HG03025 (cell line): ENCODE data around the gene PAN3.
"Not testable (repeated sequence)": the region's sequence is repeated elsewhere in the genome, so short reads cannot be mapped to it uniquely, and the experiment has no call there.

Experiments
- ATAC-seq: cut with Tn5 transposase; IDR thresholded peaks from one replicate; pipeline ENCODE4 v1.9.1; 2021; ENCODE audit warnings: mild to moderate bottlenecking, moderate library complexity; ENCODE audit not compliant: unreplicated experiment, low FRiP score

Gene PAN3

GRCh38 chr13:28138012-28138755, at the start of gene PAN3:
TSS of gene PAN3 (plus strand) at chr13:28138545. CDS start at chr13:28138658, 113 bp downstream.
- peak; percentile 58 for ATAC-seq

GRCh38 chr13:28089065-28089464, 49.3 kb upstream of the PAN3 start:
- ATAC-seq, result no peak

GRCh38 chr13:28092431-28092830, 45.9 kb upstream of the PAN3 start:
- no peak for ATAC-seq

- ATAC-seq, result no peak
Observed at GRCh38 chr13:28093881-28094280, 44.5 kb upstream of the PAN3 start.

GRCh38 chr13:28094306-28094705, 44.0 kb upstream of the PAN3 start:
- ATAC-seq, result no peak

- no peak for ATAC-seq
Observed at GRCh38 chr13:28097503-28097902, 40.8 kb upstream of the PAN3 start.

GRCh38 chr13:28099396-28100149, 38.8 kb upstream of the PAN3 start:
- no peak for ATAC-seq

- no peak for ATAC-seq
Observed at GRCh38 chr13:28100150-28101121, 37.9 kb upstream of the PAN3 start, which contains the start of gene FLT3. TSS of gene FLT3 (minus strand) at chr13:28100576. CDS start at chr13:28100510, 66 bp downstream.

- ATAC-seq, result not testable (repeated sequence)
Observed at GRCh38 chr13:28101886-28102285, 36.5 kb upstream of the PAN3 start.

GRCh38 chr13:28106976-28107375, 31.4 kb upstream of the PAN3 start:
- no peak for ATAC-seq

- ATAC-seq, result no peak
Observed at GRCh38 chr13:28110414-28110813, 27.9 kb upstream of the PAN3 start.

GRCh38 chr13:28116736-28117135, 21.6 kb upstream of the PAN3 start:
- ATAC-seq, result no peak

- ATAC-seq, result no peak
Observed at GRCh38 chr13:28117689-28118377, 20.5 kb upstream of the PAN3 start.

- ATAC-seq, result no peak
Observed at GRCh38 chr13:28120317-28120716, 18.0 kb upstream of the PAN3 start.

GRCh38 chr13:28121224-28121623, 17.1 kb upstream of the PAN3 start:
- no peak for ATAC-seq

GRCh38 chr13:28128030-28128429, 10.3 kb upstream of the PAN3 start:
- no peak for ATAC-seq

- no peak for ATAC-seq
Observed at GRCh38 chr13:28128926-28129325, 9.4 kb upstream of the PAN3 start.

GRCh38 chr13:28129911-28130693, 8.2 kb upstream of the PAN3 start:
- no peak for ATAC-seq

- no peak for ATAC-seq
Observed at GRCh38 chr13:28131646-28132045, 6.7 kb upstream of the PAN3 start.
